NCI-H526 treated with DMSO at 0.1 percent for 48 hours (cell line): ENCODE measurements around the gene SPATA12.

Experiments used
- DNase-seq: peaks from one replicate; lab custom pipeline; 2025; lab: John Stamatoyannopoulos, UW

Gene SPATA12

GRCh38 chr3:57053122-57053521 is 7.3 kb upstream of the SPATA12 start:
- DNase-seq = no peak

DNA sequence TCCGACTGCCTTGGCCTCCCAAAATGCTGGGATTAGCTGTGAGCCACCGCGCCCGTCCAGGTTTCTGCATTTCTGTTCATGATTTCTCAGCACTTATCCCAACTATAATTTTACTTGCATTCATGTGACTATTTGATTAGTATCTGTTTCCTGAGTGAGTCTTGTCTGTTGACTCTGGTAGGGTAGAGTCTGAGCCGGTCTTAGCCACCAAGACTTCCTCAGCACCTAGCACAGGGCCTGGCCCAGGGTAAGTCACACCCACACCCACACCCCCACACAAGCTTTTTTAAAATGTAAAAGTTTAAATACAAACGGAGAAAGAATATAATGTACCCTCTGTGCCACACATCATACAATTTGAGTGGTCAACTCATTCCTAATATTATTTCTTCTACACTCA is 3.1 kb upstream of the SPATA12 start:
- DNase-seq = no peak

GRCh38 chr3:57059411-57059810 is 1.1 kb upstream of the SPATA12 start:
- no peak for DNase-seq

DNA sequence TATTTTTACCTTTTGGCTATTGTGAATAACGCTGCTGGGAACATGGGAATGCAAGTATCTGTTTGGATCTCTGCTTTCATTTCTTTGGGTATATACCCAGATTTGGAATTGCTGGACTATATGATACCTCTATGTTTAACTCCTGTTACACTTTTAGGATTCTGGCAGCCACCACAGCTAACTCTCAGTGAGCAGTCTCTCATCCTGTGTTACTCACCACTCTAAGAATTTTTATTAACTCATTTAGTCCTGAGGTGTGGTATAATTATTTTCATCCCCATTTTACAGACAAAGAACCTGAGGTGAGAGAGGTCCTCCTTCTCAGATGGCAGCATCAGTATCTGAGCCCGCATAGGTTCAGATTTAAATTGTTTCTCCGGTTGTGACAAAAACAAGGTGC is 1.1 kb downstream of the SPATA12 start:
- no peak for DNase-seq

DNA sequence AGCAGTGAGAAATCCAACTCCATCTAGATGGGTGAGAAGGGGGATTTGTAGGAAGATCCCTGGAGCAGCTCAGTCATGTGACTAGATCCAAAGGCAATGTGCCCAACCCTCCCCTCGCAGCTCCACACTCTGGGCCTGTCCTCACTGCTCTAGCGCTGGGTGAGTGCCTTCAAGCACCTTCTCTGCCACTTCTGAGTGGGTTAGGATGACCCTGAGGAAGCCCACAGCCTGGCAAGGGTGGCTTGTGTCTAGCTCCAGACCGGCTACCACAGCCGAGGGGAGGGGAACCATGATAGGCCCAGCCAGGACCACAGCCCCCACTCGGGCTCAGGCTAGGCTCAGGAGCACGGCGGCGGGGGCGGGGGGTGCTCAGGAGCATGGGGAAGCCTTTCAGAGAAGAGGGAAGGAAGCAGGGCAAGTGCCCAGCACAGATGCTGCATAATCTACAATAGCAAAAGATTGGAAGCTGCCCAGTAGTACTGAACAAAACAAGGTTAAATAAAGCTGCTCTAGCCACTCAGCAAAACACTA is 1.7 kb downstream of the SPATA12 start:
- no peak for DNase-seq

DNA sequence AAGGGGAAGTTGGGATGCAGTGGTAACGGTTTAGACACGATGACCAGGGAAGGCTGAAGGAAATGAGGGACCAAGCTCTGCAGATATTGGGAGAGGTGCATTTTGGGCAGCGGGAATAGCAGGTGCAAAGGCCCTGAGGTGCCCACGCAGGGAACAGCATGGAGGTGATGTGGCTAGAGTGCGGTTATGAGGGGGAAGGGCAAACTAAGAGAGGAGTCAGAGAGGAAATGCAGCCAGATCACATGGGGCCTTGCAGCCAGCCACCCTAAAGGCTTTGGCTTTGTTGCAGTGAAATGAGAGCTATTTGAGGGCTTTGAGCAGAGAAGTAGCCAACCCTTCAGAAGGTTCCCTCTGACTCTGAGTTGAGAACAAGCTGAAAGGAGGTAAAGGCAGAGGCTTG is 2.6 kb downstream of the SPATA12 start:
- DNase-seq = no peak

DNA sequence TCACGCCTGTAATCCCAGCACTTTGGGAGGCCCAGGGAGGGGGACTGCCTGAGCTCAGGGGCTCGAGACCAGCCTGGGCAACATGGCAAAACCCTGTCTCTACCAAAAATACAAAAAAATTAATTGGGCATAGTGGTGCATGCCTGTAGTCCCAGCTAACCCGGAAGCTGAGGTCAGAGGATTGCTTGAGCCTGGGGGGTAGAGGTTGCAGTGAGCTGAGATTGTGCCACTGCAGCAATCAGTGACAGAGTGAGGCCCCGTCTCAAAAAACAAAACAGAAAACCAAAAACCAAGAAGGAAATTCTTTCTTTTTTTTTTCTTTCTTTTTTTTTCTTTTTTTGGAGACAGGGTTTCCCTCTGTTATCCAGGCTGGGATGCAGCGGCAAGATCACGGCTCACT is 3.5 kb downstream of the SPATA12 start:
- no peak for DNase-seq

- DNase-seq = no peak
These were observed 4.1 kb downstream of the SPATA12 start for GRCh38 chr3:57064572-57064971.

DNA sequence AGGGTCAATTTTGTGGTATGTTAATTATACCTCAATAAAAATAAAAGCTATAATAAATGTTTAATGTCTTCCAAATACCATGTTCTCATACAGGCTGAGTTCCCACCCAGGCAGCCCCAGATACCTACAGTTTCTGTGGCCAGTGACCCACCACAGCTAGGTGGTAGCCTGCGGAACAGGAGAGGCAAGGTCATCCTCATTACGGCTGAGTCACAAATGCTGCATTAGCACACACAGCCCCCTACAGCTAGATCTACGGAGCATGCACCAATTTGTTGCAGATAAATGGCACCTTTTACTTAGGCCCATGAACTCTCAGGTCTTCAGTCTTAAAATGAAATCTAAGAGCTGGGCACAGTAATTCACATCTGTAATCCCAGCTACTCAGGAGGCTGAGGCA is 5.1 kb downstream of the SPATA12 start:
- DNase-seq = no peak

GRCh38 chr3:57066471-57066870 is 6.0 kb downstream of the SPATA12 start:
- no peak for DNase-seq

DNA sequence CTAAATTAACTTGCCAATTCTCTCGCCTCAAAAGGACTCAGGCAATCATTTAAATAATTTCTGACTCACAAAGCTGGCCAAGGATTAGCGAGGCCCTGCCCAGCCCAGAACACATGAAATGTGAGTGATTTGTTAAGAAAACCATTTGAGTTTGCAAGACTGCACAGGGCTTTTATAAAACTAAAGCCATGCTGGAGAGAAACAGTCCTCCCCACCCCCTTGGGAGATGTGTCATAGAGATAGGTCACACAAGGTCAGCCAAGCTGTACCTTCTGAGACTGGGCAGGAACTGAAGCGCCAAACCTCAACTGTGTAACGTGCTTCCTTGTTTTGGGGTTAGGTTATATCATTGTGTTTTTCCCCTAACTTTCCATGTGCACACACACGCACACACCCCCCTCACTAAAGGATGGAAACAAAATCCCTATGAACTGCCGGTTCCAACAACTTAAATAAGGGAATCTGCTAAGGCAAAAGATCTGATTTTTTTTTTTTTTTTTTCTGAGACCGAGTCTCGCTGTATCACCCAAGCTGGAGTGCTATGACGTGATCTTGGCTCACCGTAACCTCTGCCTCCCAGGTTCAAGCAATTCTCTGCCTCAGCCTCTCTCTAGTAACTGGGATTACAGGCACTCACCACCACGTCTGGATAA is 8.1 kb downstream of the SPATA12 start:
- DNase-seq = no peak

DNA sequence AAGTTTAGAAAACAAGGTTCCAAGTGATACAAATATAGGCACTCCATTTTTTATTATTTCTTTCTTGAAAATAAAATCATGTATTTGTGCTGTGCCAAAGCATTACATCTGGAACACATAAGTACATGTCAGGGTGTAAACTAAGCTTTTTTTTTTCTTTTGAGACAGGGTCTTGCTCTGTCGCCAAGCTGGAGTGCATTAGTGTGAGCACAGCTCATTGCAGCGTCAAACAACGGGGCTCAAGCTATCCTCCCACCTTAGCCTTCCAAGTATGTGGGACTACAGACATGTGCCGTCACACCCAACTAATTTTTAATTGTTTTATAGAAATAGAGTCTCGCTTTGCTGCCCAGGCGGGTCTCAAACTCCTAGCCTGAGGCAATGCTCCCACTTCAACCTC is 9.0 kb downstream of the SPATA12 start:
- DNase-seq = no peak

GRCh38 chr3:57073628-57074027 is 13.2 kb downstream of the SPATA12 start:
- DNase-seq = no peak

DNA sequence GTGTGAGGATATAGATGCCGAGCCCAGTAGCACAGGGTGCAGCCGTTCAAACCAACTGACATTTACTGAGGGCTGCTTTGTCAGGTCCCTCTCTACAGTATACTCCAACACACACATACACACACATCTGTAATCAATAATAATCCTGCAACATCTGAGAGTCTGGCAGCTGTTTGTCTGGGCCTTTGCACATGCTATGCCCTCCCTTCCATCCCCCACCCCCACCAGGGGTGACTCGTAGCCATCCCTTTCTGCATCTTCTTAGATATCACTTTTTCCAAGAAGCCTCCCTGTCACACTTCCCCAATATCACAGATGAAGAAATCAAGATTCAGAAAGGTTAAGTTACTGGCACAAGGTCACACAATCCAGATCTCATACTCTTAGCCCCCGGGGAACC is 13.7 kb downstream of the SPATA12 start:
- DNase-seq = no peak

- no peak for DNase-seq
These were observed 16.0 kb downstream of the SPATA12 start for GRCh38 chr3:57076422-57076951.

GRCh38 chr3:57077630-57078343 is 17.3 kb downstream of the SPATA12 start:
- DNase-seq = no peak

DNA sequence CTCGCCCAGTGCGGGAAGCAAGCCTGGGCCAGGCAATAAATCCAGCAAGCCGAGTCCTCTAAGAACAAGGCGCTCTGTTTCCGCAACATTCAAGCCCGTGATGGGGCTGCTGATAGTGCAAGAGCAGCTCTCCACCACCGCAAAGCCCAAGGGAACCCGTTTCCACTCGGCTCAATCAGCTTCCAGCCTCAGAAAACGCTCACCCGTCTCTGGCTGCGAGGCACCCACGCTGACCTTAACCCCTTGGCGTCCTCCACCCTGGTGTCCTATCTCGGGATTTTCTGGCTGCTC is 17.8 kb downstream of the SPATA12 start:
- peak; percentile 67 for DNase-seq

DNA sequence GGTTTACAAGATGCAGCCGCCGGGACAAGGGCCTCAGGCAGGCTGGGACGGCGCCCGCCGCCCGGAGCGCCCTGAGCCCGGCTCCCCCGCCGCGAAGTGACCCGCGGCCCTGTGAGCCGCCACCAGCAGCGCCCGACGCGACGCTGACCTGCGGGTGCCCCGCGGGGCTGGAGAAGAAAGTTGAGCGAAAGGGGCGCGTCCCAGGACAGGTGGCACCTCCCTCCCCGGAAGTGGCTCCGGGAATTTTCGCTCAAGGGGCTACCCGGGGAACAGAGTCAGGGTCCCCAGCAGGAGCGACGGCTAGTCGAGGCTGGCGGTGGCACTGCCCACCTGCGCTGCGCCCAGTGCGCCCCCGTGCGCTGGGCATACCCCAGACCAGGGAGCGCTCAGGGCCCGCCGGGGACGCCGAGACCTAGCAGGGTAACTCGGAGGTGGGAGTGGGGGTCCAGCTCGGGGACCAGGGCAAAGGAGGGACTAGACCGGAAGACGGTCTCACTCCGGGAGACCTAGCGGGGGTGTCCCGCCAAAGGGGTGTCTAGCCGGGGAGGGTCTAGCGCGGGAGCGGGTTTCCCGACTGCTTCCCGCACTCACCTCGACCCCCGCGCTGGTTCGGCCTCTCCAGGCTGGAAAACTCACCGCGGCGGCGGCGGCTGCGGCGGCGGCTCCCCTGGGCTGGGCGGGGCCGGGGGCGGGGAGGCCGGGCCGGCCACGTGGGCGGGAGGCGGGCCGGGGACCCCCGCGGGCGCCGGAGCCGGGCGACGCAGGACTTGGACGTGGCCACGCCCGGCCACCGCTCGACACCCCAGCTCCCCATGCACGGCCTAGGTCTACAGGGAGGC is 18.4 kb downstream of the SPATA12 start:
- DNase-seq = peak; percentile 23

DNA sequence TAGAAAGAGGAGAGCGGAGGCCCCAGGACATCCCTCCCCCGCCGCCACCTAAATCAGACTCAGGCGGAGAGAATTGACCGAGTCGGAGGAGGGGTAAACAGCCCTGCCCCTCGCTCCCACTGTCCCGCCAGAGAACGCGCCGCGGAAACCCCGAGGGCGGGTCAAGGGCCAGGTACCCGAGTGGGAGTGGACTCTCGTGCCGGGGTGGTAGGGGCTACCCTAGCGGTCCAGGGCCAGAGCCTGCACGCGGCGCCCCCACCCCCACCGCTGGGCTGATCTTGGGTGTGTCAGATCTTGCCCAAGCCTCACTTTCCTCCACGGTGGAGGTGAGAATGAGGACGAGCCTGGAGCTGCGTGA is 19.0 kb downstream of the SPATA12 start:
- DNase-seq = no peak

DNA sequence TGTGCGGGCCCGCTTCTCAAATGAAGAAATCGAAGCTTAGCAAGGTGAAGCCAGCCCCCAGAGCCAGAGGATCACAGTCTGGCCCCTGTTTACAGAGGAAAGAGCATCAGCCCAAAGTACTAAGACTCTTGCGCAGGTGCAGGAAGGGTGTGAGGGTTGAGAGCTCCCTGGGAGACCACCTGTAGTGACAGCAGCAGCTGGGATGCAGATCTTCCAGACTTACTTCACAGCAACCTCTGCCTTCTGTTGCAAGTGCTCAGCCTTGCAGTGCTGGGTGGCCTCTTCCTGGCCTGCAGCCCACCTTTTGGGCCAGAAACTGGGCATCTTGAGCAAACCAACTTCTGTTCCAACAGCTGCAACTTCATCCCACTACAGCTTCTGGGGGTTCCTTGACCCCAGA is 19.7 kb downstream of the SPATA12 start:
- no peak for DNase-seq

DNA sequence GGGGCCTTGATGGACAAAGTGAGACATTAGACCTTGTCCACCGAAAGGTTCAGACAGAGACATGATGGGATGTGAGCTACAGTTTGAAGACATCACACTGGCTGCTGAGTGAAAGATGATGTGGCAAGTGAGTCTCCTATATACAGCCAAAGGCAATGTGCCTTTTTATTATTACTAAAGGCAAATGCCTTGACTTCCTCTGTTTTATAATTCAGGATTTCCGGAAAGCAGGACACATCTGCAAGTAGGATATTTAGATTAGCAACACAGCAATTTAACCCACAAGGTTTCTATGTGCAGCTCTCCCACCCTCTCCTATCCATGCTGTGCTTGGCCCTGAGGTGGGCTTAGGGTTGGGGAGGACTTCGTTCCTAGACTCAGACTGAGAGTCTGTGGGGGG is 20.7 kb downstream of the SPATA12 start:
- DNase-seq = no peak

GRCh38 chr3:57082481-57082880 is 22.0 kb downstream of the SPATA12 start:
- no peak for DNase-seq
